ENCODE measurements around the gene PSTPIP2. TPM values are rescaled to one million over a fixed set of nuclear protein-coding genes. Genes with fewer than 3 reads are reported as not detected.
"Not testable (repeated sequence)": the region's sequence is repeated elsewhere in the genome, so short reads cannot be mapped to it uniquely, and the experiment has no call there.

The PSTPIP2 gene
- total RNA-seq, 1 donor from 2014 or later = 9.8 TPM

GRCh38 chr18:45999536-45999935, 72.5 kb downstream of the PSTPIP2 start:
- Histone ChIP-seq H3K4me1 (peaks cover 7% of the 10 kb centered on the region), H3K27me3 (no peaks in the 10 kb centered on the region), H3K9me3 (no peaks in the 10 kb centered on the region), H3K4me3 (no peak overlapping the region), H3K36me3 (no peaks in the 10 kb centered on the region), H3K27ac (no peak overlapping the region)
- no peak for TF ChIP-seq CTCF (IDR thresholded peaks at IDR 0.05)
- intact Hi-C loops (cut with DNase I) = no loop called here
- ATAC-seq = no peak
- DNase-seq = no peak

GRCh38 chr18:45998244-45998643, 73.8 kb downstream of the PSTPIP2 start:
- no peak for TF ChIP-seq CTCF (IDR thresholded peaks at IDR 0.05)
- peaks cover 7% of the 10 kb centered on the region for H3K4me1 ChIP-seq
- no peaks in the 10 kb centered on the region for H3K36me3 ChIP-seq
- DNase-seq (no peak), ATAC-seq (peak; percentile 37)
- no peaks in the 10 kb centered on the region for H3K27me3 ChIP-seq
- intact Hi-C loops (cut with DNase I) = no loop called here
- no peak overlapping the region for H3K4me3 ChIP-seq
- no peaks in the 10 kb centered on the region for H3K9me3 ChIP-seq
- no peak overlapping the region for H3K27ac ChIP-seq

GRCh38 chr18:45997700-45998151, 74.3 kb downstream of the PSTPIP2 start:
- H3K4me1 ChIP-seq = peaks cover 7% of the 10 kb centered on the region
- no peak overlapping the region for H3K4me3 ChIP-seq
- no peaks in the 10 kb centered on the region for H3K27me3 ChIP-seq
- intact Hi-C loops (cut with DNase I) = no loop called here
- no peak overlapping the region for H3K27ac ChIP-seq
- H3K36me3 ChIP-seq = no peaks in the 10 kb centered on the region
- ATAC-seq (peak; percentile 43), DNase-seq (no peak)
- no peak for TF ChIP-seq CTCF (IDR thresholded peaks at IDR 0.05)
- H3K9me3 ChIP-seq = no peaks in the 10 kb centered on the region

- peaks cover 6% of the 10 kb centered on the region for H3K36me3 ChIP-seq
- no peaks in the 10 kb centered on the region for H3K9me3 ChIP-seq
- no peak overlapping the region for H3K4me3 ChIP-seq
- intact Hi-C loops (cut with DNase I) = no loop called here
- no peak for TF ChIP-seq CTCF (IDR thresholded peaks at IDR 0.05)
- H3K4me1 ChIP-seq = peaks cover 7% of the 10 kb centered on the region
- ATAC-seq (no peak), DNase-seq (no peak)
- H3K27ac ChIP-seq = no peak overlapping the region
- no peaks in the 10 kb centered on the region for H3K27me3 ChIP-seq
Observed at GRCh38 chr18:45995461-45995860, 76.6 kb downstream of the PSTPIP2 start.

GRCh38 chr18:45993438-45993837, 78.6 kb downstream of the PSTPIP2 start:
- no peak for TF ChIP-seq CTCF (IDR thresholded peaks at IDR 0.05)

GRCh38 chr18:45992527-45992926, 79.5 kb downstream of the PSTPIP2 start:
- intact Hi-C loops (cut with DNase I) = not testable (repeated sequence)

More at GRCh38 chr18:45993438-45993837, 78.6 kb downstream of the PSTPIP2 start:
- DNase-seq = no peak
- H3K9me3 ChIP-seq = no peaks in the 10 kb centered on the region
- no peak for ATAC-seq
- H3K27me3 ChIP-seq = no peaks in the 10 kb centered on the region
- peaks cover 7% of the 10 kb centered on the region for H3K4me1 ChIP-seq
- no peak overlapping the region for H3K4me3 ChIP-seq
- intact Hi-C loops (cut with DNase I) = no loop called here
- H3K27ac ChIP-seq = no peak overlapping the region
- peaks cover 6% of the 10 kb centered on the region for H3K36me3 ChIP-seq

More at GRCh38 chr18:45992527-45992926, 79.5 kb downstream of the PSTPIP2 start:
- peaks cover 14% of the 10 kb centered on the region for H3K36me3 ChIP-seq
- not testable (repeated sequence) for H3K9me3 ChIP-seq, ATAC-seq, H3K27ac ChIP-seq, H3K27me3 ChIP-seq, DNase-seq, H3K4me1 ChIP-seq, H3K4me3 ChIP-seq
